Caki2 (cell line): ENCODE results near the gene PRKRA. TPM values are rescaled to one million over a fixed set of nuclear protein-coding genes. Genes with fewer than 3 reads are reported as not detected.

Source experiments
- DNase-seq: peaks from one replicate; pipeline ENCODE4 v3.0.0-alpha.2; 2015; ENCODE audit warnings: low read depth
- in situ Hi-C: cut with HindIII; loops from 2 replicates; pipeline ENCODE4 v1.10.0; 2016; ENCODE audit warnings: low sequenced_read_pairs, low pct_unique_long_range_greater_than_20kb, mixed read lengths
- total RNA-seq: library from RNA; depleted of rRNA; stranded (reverse); fragments of >200 nt; shearing (Covaris generic); gene quantifications from 2 replicates; pipeline ENCODE4 v1.2.3, GENCODE V29; 2014; ENCODE audit warnings: low replicate concordance; rRNA removed

Gene PRKRA
- 94.4 and 98.5 TPM in 2 replicates for total RNA-seq

GRCh38 chr2:178450774-178451525, at the start of gene PRKRA, which contains the start of gene PJVK:
Gene PRKRA (minus strand): TSS chr2:178451175. CDS start chr2:178451030, 145 bp downstream.
Gene PJVK (plus strand): TSS chr2:178451378. CDS start chr2:178453410, 2,032 bp downstream.
- in situ Hi-C loops, result no loop called here
- peak; percentile 98 for DNase-seq

GRCh38 chr2:178499640-178500039, 48.7 kb upstream of the PRKRA start:
- no peak for DNase-seq
- in situ Hi-C loops, result no loop called here

GRCh38 chr2:178498137-178498536, 47.2 kb upstream of the PRKRA start:
- no peak for DNase-seq
- in situ Hi-C loops, result no loop called here

DNA sequence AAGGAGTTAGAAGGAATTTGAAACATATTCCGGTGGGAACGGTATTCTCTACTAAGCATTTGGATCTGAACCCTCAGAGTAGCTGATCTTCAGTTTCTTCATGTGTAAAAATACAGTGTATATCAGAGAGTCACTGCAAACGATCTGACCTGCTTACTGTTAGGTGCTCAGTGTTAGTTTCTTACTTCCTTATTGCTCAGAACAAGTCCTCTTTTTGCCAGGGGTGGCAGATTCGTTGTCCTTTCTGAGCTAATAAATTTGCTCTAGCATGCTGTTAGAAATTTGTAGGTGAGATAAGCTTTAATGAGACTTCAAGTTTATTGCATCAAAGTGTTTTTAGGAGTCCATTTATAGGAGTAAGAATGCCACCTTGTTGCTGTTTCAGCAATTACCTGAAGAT, 45.1 kb upstream of the PRKRA start:
- DNase-seq, result no peak
- in situ Hi-C loops, result no loop called here

DNA sequence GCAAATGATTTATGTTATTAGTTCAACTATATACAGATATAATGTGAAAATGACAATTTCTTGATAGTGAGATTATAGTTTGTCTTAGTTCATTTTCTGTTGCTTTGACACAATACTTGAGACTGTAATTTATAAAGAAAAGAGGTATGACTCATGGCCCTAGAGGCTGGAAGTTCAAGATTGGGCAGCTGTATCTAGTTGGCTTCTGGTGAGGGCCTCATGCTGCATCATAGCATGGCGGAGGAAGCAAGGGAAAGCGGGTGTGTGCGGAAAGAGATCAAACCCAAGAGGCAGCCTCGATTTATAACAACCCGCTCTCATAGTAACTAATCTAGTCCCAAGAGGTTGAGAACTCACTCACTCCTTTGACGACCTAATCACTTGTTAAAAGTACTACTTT, 40.6 kb upstream of the PRKRA start:
- no peak for DNase-seq
- in situ Hi-C loops, result no loop called here

DNA sequence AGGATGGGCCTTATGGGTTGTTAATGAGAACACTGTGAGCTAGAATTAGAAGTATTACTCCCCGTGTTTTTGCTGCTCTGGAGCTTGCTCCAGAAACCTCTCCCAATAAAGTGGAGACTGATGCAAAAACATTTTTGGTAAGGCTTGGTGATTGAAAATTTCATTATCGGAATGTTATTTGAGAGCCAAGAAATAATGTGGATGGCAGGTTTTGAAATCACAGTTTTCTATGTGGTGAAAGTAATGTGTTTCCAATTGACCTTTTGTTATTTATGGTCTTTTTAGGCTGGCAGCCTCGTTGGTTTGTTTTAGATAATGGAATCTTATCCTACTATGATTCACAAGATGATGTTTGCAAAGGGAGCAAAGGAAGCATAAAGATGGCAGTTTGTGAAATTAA, 34.4 kb upstream of the PRKRA start:
- in situ Hi-C loops, result no loop called here

DNA sequence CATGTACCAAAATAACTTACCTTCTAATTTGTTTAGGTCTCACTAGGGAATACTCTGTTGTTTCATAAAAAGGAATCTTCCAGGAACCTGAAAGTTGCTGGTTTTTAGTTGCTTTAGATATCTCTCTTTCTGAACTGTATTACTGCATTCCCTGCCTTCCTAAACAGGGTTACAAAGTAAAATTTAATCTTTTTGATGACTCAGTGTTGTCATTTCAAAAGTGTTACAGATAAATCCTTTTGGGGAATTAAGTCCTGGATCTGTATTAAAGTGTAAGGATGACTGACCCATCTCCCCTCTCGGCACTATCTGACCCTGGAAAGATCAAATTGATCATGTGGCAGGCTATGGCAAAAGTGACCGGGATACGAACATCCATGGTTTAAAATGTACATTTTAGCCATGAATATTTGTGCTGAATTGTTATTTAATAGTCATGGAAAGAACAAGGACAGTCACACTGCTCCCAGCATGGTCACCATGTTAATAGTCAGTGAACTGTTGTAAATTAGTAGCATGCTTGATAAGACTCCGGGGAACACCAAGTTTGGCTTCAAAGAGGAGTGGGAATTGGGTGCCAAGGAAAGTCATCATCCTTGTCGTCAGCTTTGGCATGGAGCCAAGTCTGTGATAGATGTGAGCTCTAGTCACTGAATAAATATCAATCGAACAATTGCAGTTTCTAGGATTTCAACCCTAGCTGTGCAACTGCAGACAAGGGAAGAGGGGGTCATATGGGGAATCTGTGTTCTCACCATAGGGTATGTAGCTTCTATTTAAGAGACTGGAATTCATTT, 33.5 kb upstream of the PRKRA start:
- in situ Hi-C loops, result no loop called here
- DNase-seq, result peak; percentile 40

More for the DNA sequence above, 34.4 kb upstream of the PRKRA start:
- no peak for DNase-seq

- in situ Hi-C loops, result no loop called here
- peak; percentile 71 for DNase-seq
These were observed 31.5 kb upstream of the PRKRA start for GRCh38 chr2:178482437-178482836.

DNA sequence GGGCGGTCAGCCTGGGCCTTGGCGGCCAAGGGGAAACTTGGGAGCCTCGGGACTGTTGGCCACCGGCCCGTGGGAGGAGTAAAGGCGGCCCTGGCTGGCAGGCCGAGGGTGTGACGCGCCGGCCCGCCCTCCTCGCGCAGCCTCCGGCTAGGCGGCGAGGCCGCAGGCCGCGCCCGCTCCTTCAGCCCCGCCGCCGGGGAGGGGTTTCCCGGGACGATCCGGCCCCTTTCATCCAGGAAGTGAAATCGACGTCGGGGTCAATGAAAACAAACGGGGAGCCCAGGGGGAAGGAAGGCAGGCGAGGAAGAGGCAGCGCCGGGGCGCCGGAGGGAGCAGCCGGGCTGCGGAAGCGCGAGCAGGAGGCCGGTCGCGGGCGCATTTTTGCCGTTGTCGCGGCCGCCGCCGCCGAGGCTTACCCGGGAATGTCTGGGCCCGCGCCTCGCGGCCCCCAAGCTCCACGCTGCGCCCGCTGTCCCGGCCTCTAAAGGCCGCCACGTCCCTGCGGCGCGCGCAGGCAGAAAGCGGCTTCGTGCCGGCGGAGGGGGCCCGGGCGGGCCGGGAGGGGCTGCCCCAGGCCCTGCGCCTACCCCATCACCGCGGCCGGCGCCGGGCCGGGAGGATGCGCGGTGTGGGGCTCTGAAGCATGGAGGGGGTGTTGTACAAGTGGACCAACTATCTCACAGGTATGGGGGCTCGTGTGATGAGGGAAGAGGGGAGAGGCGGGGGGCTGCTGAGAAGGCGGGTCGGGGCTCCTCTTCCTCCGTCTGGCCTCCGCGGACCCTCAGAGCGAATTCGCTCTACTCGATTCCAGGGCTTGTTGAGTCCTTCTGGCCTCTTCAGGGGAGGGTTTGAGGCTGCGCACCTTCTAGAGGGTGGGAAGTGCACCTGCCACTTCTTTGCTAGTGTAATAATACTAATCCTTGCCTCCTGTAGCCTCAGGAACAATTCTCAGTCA, 29.5 kb upstream of the PRKRA start, which contains the start of gene PLEKHA3:
PLEKHA3 (plus strand) TSS at position 231 of the 955 bp plus-strand sequence; CDS start at position 644, 413 bp downstream.
- peak; percentile 98 for DNase-seq
- in situ Hi-C loops, result no loop called here

DNA sequence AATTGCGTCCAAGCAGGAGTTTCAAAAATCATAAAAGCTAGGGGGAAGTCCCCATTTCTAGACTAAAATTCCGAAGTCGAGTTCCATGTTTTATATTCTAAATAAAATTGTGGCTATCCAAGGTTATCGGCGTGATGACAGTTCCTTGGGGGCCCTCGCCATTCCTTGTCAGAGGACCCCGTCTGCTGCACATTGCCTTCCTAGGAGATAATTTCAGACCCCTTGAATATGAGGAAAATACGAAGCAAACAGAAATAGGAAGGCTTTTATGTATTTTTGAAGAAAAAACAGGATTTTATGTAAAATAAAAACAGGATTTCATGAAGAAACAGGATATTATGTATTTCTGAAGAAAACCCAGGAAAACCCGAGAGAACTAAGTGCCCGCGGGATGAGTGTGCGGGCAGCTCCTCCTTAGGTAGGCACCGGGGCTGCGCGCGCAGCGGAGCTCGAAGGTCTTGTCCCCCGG, 28.8 kb upstream of the PRKRA start:
- no peak for DNase-seq
- in situ Hi-C loops, result no loop called here

- DNase-seq, result no peak
- in situ Hi-C loops, result no loop called here
These were observed 28.3 kb upstream of the PRKRA start for GRCh38 chr2:178479275-178479616.

DNA sequence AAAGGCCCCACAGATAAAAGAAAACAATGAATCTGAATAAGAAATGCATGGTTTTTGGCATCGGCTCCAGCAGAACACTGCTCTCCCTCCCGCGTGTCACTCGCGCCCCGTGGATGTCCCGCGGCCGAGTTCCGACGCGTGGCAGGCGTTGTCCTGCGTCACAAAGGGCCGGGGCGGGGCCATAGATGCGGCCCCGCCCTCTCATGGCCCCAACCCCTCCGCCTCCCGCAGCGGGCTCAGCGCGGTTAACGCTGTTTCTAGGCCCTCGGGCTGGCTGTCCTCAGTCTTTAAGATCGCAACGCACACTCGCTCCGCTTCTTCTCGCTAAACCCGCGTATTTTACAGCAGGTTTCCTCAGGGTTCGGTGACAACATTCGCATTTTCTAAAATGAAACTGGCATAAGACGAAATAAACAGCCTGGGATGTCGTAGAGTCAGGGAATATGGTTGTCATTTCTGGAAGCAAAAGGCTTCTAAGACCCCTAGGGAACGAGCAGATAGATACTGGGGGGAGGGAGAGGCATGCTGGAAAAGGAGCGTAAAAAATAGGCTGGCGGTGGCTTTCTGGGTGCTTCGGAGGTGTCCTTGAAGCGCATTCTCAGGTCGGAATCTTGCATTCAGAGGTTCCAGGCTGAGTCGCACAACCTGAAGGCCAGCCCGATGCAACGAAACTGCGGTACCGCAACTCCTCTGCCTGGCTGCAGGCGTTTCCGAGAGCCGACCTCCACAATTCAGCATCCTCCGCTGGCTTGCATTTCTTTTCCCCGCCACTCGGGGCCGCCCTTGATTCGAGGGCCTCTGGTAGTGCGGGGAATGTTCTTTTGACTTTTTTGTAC, 27.7 kb upstream of the PRKRA start, which contains the start of gene FKBP7:
FKBP7 (minus strand) TSS at position 162 of the 836 bp plus-strand sequence; CDS start at position 61, 101 bp downstream.
- in situ Hi-C loops, result no loop called here

DNA sequence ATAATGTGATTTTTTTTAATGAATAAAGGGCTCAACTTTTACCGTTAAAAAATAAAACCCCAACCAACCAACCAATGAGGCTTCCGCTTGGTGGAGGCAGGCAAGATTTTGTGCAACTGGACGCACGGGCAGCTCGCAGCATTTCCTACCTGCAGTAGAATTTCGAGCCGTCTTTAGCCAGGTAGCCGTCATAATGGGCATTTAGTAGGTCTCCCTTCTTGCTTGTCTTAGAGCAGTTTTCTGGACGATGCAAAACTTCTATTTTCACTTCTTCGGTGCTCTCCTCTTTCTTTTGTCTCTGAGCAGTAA, 27.1 kb upstream of the PRKRA start:
- in situ Hi-C loops, result no loop called here
- DNase-seq, result no peak

More for the DNA sequence above, 27.7 kb upstream of the PRKRA start, which contains the start of gene FKBP7:
- peak; percentile 79 for DNase-seq

- DNase-seq, result no peak
- in situ Hi-C loops, result no loop called here
These were observed 26.6 kb upstream of the PRKRA start for GRCh38 chr2:178477443-178478129.

GRCh38 chr2:178476477-178476876, 25.5 kb upstream of the PRKRA start:
- DNase-seq, result no peak

GRCh38 chr2:178474560-178474959, 23.6 kb upstream of the PRKRA start:
- DNase-seq, result no peak
- in situ Hi-C loops, result no loop called here

More at GRCh38 chr2:178476477-178476876, 25.5 kb upstream of the PRKRA start:
- in situ Hi-C loops, result no loop called here

GRCh38 chr2:178473931-178474330, 23.0 kb upstream of the PRKRA start:
- DNase-seq, result no peak
- in situ Hi-C loops, result no loop called here
